ENCODE data around the gene PHLDA2.
"Not testable (repeated sequence)": the region's sequence is repeated elsewhere in the genome, so short reads cannot be mapped to it uniquely, and the experiment has no call there.

PHLDA2 gene

GRCh38 chr11:2909133-2909902 lies 19.9 kb downstream of the PHLDA2 start:
- TF ChIP-seq CTCF (IDR thresholded peaks at IDR 0.05; ENCODE audit: low read depth, low read length), result no peak
- Histone ChIP-seq H3K27me3 (no peaks in the 10 kb centered on the region), H3K36me3 (no peaks in the 10 kb centered on the region), H3K4me1 (peaks cover 5% of the 10 kb centered on the region; the same call in 1 of the 2 replicates), H3K4me3 (ENCODE audit: low read depth, low read length) (no peak overlapping the region), H3K9me3 (no peaks in the 10 kb centered on the region)
- DNase-seq, result no peak

GRCh38 chr11:2908130-2908529 lies 21.1 kb downstream of the PHLDA2 start:
- no peaks in the 10 kb centered on the region for H3K4me1 ChIP-seq
- H3K27me3 ChIP-seq, result no peaks in the 10 kb centered on the region
- no peaks in the 10 kb centered on the region for H3K36me3 ChIP-seq
- TF ChIP-seq CTCF (IDR thresholded peaks at IDR 0.05; ENCODE audit: low read depth, low read length), result no peak
- no peak overlapping the region for H3K4me3 ChIP-seq (ENCODE audit: low read depth, low read length)
- H3K9me3 ChIP-seq, result no peaks in the 10 kb centered on the region
- DNase-seq, result no peak

- not testable (repeated sequence) for H3K9me3 ChIP-seq; H3K4me1 ChIP-seq; DNase-seq; H3K4me3 ChIP-seq (ENCODE audit: low read depth, low read length); H3K36me3 ChIP-seq; H3K27me3 ChIP-seq
Observed at GRCh38 chr11:2905299-2905698, 23.9 kb downstream of the PHLDA2 start.

- Histone ChIP-seq H3K4me1 (no peaks in the 10 kb centered on the region), H3K9me3 (no peaks in the 10 kb centered on the region), H3K36me3 (no peaks in the 10 kb centered on the region), H3K27me3 (no peaks in the 10 kb centered on the region), H3K4me3 (ENCODE audit: low read depth, low read length) (no peak overlapping the region)
- DNase-seq, result no peak
- no peak for TF ChIP-seq CTCF (IDR thresholded peaks at IDR 0.05; ENCODE audit: low read depth, low read length)
Observed at GRCh38 chr11:2904153-2905052, 24.8 kb downstream of the PHLDA2 start.

- DNase-seq, result no peak
- no peaks in the 10 kb centered on the region for H3K9me3 ChIP-seq
- H3K4me1 ChIP-seq, result no peaks in the 10 kb centered on the region
- H3K27me3 ChIP-seq, result no peaks in the 10 kb centered on the region
- TF ChIP-seq CTCF (IDR thresholded peaks at IDR 0.05; ENCODE audit: low read depth, low read length), result no peak
- H3K4me3 ChIP-seq (ENCODE audit: low read depth, low read length), result no peak overlapping the region
- H3K36me3 ChIP-seq, result no peaks in the 10 kb centered on the region
Observed at GRCh38 chr11:2903672-2904011, 25.6 kb downstream of the PHLDA2 start.

- Histone ChIP-seq H3K4me1 (no peaks in the 10 kb centered on the region), H3K9me3 (no peaks in the 10 kb centered on the region)
Observed at GRCh38 chr11:2902784-2903671, 26.2 kb downstream of the PHLDA2 start.

More at GRCh38 chr11:2902784-2903671, 26.2 kb downstream of the PHLDA2 start:
- peak overlapping the region; percentile 54; the same call in 1 of the 2 replicates for H3K4me3 ChIP-seq (ENCODE audit: low read depth, low read length)
- no peak for TF ChIP-seq CTCF (IDR thresholded peaks at IDR 0.05; ENCODE audit: low read depth, low read length)
- DNase-seq, result no peak
- H3K27me3 ChIP-seq, result no peaks in the 10 kb centered on the region
- no peaks in the 10 kb centered on the region for H3K36me3 ChIP-seq
